B cell (primary cell): ENCODE data around the gene CAMTA1.

Source experiments
- CTCF ChIP-seq: fragments of 200-600 bp; IDR thresholded peaks from one replicate; pipeline ENCODE4 v1.8.0; 2022; ENCODE audit warnings: antibody characterized with exemption, mild to moderate bottlenecking
- EZH2 ChIP-seq: IDR thresholded peaks from 2 replicates; pipeline ENCODE4 v1.6.1; 2012; ENCODE audit warnings: borderline replicate concordance, low read depth, mild to moderate bottlenecking, moderate library complexity, low read length; ENCODE audit not compliant: insufficient read depth, poor library complexity, severe bottlenecking

GRCh38 chr1:7378346-7379130 lies 593.3 kb downstream of the CAMTA1 start:
- TF ChIP-seq CTCF (no peak), EZH2 (no peak)
